Measurements from ENCODE around the gene UGT1A4.

GRCh38 chr2:233758141-233758540, 39.6 kb downstream of the UGT1A4 start:
- TF ChIP-seq POLR2AphosphoS5 (IDR thresholded peaks at IDR 0.05) (no peak), POLR2A (IDR thresholded peaks at IDR 0.05) (no peak), EP300 (IDR thresholded peaks at IDR 0.05) (no peak)
- TF ChIP-seq, protein P1, sequence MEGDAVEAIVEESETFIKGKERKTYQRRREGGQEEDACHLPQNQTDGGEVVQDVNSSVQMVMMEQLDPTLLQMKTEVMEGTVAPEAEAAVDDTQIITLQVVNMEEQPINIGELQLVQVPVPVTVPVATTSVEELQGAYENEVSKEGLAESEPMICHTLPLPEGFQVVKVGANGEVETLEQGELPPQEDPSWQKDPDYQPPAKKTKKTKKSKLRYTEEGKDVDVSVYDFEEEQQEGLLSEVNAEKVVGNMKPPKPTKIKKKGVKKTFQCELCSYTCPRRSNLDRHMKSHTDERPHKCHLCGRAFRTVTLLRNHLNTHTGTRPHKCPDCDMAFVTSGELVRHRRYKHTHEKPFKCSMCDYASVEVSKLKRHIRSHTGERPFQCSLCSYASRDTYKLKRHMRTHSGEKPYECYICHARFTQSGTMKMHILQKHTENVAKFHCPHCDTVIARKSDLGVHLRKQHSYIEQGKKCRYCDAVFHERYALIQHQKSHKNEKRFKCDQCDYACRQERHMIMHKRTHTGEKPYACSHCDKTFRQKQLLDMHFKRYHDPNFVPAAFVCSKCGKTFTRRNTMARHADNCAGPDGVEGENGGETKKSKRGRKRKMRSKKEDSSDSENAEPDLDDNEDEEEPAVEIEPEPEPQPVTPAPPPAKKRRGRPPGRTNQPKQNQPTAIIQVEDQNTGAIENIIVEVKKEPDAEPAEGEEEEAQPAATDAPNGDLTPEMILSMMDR (IDR thresholded peaks at IDR 0.05): no peak

Measured in stomach (tissue), 4 donors.